Activated B cell treated with CpG ODN at 0.5 μM for 24 hours (primary cell): ENCODE results near the gene CDKN2A. TPM values are rescaled to one million over a fixed set of nuclear protein-coding genes. Genes with fewer than 3 reads are reported as not detected.

Experiments used
- ATAC-seq: fragments of 200-7000 bp; cut with Tn5 transposase; one replicate; pipeline ENCODE4 v1.10.0; 2021; ENCODE audit warnings: low read depth, mild to moderate bottlenecking, moderate library complexity
- CTCF ChIA-PET: fragments of 350-600 bp; sonication (Branson Sonifier 250); formaldehyde crosslinking; loops from one replicate; lab custom pipeline; 2021; ENCODE audit warnings: antibody characterized with exemption; lab: Charles Lee
- POLR2A ChIA-PET: fragments of 350-600 bp; sonication (Branson Sonifier 250); formaldehyde crosslinking; loops from one replicate; lab custom pipeline; 2021; ENCODE audit warnings: antibody characterized with exemption; lab: Charles Lee
- DNase-seq: peaks from one replicate; pipeline ENCODE4 v3.0.0; 2022
- H3K27ac Mint-ChIP-seq: one replicate; pipeline ENCODE4 v1.8.0; 2020; ENCODE audit warnings: mixed read lengths
- H3K27me3 Mint-ChIP-seq: one replicate; pipeline ENCODE4 v1.8.0; 2021; ENCODE audit warnings: mixed read lengths
- H3K36me3 Mint-ChIP-seq: one replicate; pipeline ENCODE4 v1.8.0; 2021; ENCODE audit warnings: low read depth, mixed read lengths
- H3K4me1 Mint-ChIP-seq: one replicate; pipeline ENCODE4 v1.8.0; 2021; ENCODE audit warnings: mixed read lengths
- H3K4me3 Mint-ChIP-seq: one replicate; pipeline ENCODE4 v1.8.0; 2020; ENCODE audit warnings: mild to moderate bottlenecking, mixed read lengths
- H3K9me3 Mint-ChIP-seq: one replicate; pipeline ENCODE4 v1.8.0; 2020; ENCODE audit warnings: mixed read lengths
- intact Hi-C: fragments of 100-400 bp; cut with micrococcal nuclease; formaldehyde crosslinking; loops from one replicate; pipeline ENCODE4 v1.15.1; 2024
- total RNA-seq: library from RNA; stranded (reverse); gene quantifications from 2 replicates; pipeline ENCODE4 v1.2.3, GENCODE V29; 2022
- TF ChIP-seq, protein P1 (sequence below): fragments of 200-600 bp; IDR thresholded peaks from one replicate; pipeline ENCODE4 v1.8.0; 2022; ENCODE audit warnings: antibody characterized with exemption, mild to moderate bottlenecking

Gene CDKN2A
- total RNA-seq, 1 donor from 2014 or later: 8.5 TPM

DNA sequence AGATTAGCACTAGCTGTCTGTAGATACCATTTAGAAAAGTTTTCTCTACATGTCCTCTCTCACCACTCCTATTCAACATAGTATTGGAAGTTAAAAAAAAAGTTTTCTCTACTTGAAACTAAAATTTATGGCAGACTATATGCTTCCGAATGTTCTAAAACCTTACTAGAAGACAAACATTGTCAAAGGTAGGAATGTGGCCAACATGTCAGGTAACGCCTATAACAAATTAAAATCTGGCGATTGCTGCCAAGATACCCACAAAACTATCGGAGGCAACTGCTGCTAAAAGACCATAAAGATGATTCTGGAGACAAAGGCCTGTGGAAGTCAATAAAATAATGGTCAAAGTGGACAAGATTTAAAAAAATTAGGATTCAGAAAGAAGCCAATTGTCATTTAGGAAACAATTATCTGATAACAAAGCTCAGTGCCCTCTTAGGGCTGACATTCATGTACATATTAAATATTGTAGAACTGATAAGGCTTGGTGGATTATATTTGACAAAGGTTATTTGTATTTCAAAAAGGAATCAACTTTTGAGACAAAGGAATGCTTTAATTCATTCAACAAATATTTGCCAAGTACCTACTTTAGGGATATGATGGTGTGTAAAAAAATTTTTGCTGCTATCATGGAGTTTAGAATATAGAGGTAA, 52.7 kb downstream of the CDKN2A start:
- CTCF ChIA-PET: no interaction called here

GRCh38 chr9:21936161-21936560, 58.0 kb downstream of the CDKN2A start:
- H3K36me3 Mint-ChIP-seq: peaks cover under 1% of the 10 kb centered on the region
- H3K4me3 Mint-ChIP-seq: no peak overlapping the region
- no peaks in the 10 kb centered on the region for H3K4me1 Mint-ChIP-seq
- no peak for DNase-seq
- H3K27me3 Mint-ChIP-seq: no peaks in the 10 kb centered on the region
- CTCF ChIA-PET: no interaction called here
- no peak for ATAC-seq
- H3K9me3 Mint-ChIP-seq: no peaks in the 10 kb centered on the region
- intact Hi-C loops: no loop called here
- H3K27ac Mint-ChIP-seq: no peak overlapping the region
- TF ChIP-seq, protein P1, sequence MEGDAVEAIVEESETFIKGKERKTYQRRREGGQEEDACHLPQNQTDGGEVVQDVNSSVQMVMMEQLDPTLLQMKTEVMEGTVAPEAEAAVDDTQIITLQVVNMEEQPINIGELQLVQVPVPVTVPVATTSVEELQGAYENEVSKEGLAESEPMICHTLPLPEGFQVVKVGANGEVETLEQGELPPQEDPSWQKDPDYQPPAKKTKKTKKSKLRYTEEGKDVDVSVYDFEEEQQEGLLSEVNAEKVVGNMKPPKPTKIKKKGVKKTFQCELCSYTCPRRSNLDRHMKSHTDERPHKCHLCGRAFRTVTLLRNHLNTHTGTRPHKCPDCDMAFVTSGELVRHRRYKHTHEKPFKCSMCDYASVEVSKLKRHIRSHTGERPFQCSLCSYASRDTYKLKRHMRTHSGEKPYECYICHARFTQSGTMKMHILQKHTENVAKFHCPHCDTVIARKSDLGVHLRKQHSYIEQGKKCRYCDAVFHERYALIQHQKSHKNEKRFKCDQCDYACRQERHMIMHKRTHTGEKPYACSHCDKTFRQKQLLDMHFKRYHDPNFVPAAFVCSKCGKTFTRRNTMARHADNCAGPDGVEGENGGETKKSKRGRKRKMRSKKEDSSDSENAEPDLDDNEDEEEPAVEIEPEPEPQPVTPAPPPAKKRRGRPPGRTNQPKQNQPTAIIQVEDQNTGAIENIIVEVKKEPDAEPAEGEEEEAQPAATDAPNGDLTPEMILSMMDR: no peak
- POLR2A ChIA-PET: no interaction called here

More for the DNA sequence above, 52.7 kb downstream of the CDKN2A start:
- Mint-ChIP-seq H3K9me3 (no peaks in the 10 kb centered on the region), H3K27me3 (peaks cover 16% of the 10 kb centered on the region), H3K27ac (no peak overlapping the region), H3K4me1 (no peaks in the 10 kb centered on the region), H3K4me3 (no peak overlapping the region), H3K36me3 (no peaks in the 10 kb centered on the region)
- TF ChIP-seq, protein P1: no peak
- POLR2A ChIA-PET: no interaction called here
- intact Hi-C loops: no loop called here
- ATAC-seq (no peak), DNase-seq (no peak)

GRCh38 chr9:21935631-21936030, 58.6 kb downstream of the CDKN2A start:
- ChIA-PET CTCF (no interaction called here), POLR2A (no interaction called here)
- Mint-ChIP-seq H3K27me3 (no peaks in the 10 kb centered on the region), H3K27ac (no peak overlapping the region), H3K4me1 (no peaks in the 10 kb centered on the region), H3K36me3 (peaks cover 4% of the 10 kb centered on the region), H3K4me3 (no peak overlapping the region), H3K9me3 (no peaks in the 10 kb centered on the region)
- TF ChIP-seq, protein P1: no peak
- DNase-seq (no peak), ATAC-seq (no peak)
- intact Hi-C loops: no loop called here

DNA sequence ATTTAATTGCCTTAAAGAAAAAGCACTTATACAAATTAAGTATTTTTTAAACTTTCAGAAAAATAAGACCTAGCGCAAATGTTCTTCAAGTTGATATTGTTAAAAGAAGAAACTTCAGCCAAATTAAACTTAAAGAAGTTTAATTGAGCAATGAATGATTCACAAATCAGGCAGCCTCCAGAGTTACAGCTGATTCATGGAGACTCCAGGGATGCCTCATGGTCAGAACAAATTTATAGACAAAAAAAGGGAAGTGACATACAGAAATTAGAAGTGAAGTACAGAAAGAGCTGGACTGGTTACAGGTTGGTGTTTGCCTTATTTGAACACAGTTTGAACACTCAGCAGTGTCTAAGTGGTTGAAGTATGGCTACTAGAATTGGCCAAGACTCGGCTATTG, 60.3 kb downstream of the CDKN2A start:
- intact Hi-C loops: no loop called here
- ChIA-PET POLR2A (no interaction called here), CTCF (no interaction called here)
- H3K4me1 Mint-ChIP-seq: no peaks in the 10 kb centered on the region
- TF ChIP-seq, protein P1: no peak
- no peak for DNase-seq
- ATAC-seq: no peak
- no peak overlapping the region for H3K4me3 Mint-ChIP-seq
- no peaks in the 10 kb centered on the region for H3K27me3 Mint-ChIP-seq
- H3K27ac Mint-ChIP-seq: no peak overlapping the region
- no peaks in the 10 kb centered on the region for H3K9me3 Mint-ChIP-seq
- peaks cover 4% of the 10 kb centered on the region for H3K36me3 Mint-ChIP-seq

GRCh38 chr9:21933281-21933680, 60.9 kb downstream of the CDKN2A start:
- peaks cover 4% of the 10 kb centered on the region for H3K36me3 Mint-ChIP-seq
- intact Hi-C loops: no loop called here
- no peaks in the 10 kb centered on the region for H3K4me1 Mint-ChIP-seq
- H3K27me3 Mint-ChIP-seq: no peaks in the 10 kb centered on the region
- TF ChIP-seq, protein P1: no peak
- ChIA-PET CTCF (no interaction called here), POLR2A (no interaction called here)
- ATAC-seq (no peak), DNase-seq (no peak)
- H3K27ac Mint-ChIP-seq: no peak overlapping the region
- H3K9me3 Mint-ChIP-seq: no peaks in the 10 kb centered on the region
- no peak overlapping the region for H3K4me3 Mint-ChIP-seq
